ENCODE results near the gene NPB.
A peak's percentile ranks its signal among the peaks of the same experiment; 100 is the strongest.

NPB gene

DNA sequence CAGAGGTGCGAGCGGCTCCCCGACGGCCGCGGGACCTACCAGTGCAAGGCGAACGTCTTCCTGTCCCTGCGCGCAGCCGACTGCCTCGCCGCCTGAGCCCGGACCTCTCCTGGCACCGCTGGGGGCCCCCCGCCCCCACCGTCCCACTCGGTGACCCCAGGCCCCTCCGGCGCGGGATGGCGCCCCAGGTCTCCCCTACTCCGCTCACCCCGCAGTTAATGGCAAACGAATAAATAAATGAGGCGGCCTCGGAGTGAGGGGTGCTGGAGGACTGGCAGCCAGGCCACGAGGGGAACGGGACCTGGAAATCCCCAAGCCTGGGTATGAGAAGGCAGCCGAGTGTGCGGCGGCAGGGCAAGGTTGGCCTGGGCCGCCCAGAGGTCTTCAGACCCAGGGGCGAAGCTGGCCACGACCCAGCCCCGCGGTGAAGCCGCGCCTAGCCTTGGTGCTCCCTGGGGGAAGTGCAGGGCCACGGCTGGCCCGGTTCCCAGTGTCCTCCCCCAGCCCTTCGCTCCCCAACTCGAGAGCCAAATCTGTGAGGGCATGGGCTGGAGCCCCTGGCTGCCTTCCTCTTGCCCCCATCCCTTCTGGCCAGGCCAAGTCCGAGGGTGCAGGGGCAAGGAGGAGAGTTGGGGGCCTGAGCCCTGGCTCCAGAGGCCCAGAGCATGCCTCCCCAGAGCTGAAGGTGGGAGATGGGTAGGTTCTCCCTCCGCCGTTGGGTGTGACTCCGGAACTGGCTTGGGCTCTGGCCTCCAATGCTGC is 796 bp downstream of the NPB start:
- TF ChIP-seq ZNF23 (tag by site-specific recombination; IDR thresholded peaks at IDR 0.05; ENCODE audit: borderline replicate concordance) (no peak), SALL2 (tag by site-specific recombination; IDR thresholded peaks at IDR 0.05; ENCODE audit: borderline replicate concordance) (no peak), ZNF155 (tag by site-specific recombination; IDR thresholded peaks at IDR 0.05) (no peak), ZNF501 (tag by site-specific recombination; IDR thresholded peaks at IDR 0.05) (no peak), ZNF449 (tag by site-specific recombination; IDR thresholded peaks at IDR 0.05) (peak; percentile 60; the same call in 1 of the 2 replicates), PBX3 (CRISPR knock-in tag; IDR thresholded peaks at IDR 0.05) (0 out of 2 replicates have a peak, but pooled peaks have one; percentile 28), ZNF791 (tag by site-specific recombination; IDR thresholded peaks at IDR 0.05) (no peak), ZNF639 (tag by site-specific recombination; IDR thresholded peaks at IDR 0.05) (no peak), ZNF211 (tag by site-specific recombination; IDR thresholded peaks at IDR 0.05; ENCODE audit: low read depth) (no peak), ZSCAN5A (tag by site-specific recombination; IDR thresholded peaks at IDR 0.05) (no peak), ZNF558 (tag by site-specific recombination; IDR thresholded peaks at IDR 0.05) (no peak), ZNF561 (tag by site-specific recombination; IDR thresholded peaks at IDR 0.05; ENCODE audit: borderline replicate concordance) (no peak), ZNF202 (tag by site-specific recombination; IDR thresholded peaks at IDR 0.05; ENCODE audit: borderline replicate concordance) (no peak), ZNF175 (tag by site-specific recombination; IDR thresholded peaks at IDR 0.05) (no peak), ZNF600 (tag by site-specific recombination; IDR thresholded peaks at IDR 0.05) (0 out of 2 replicates have a peak, but pooled peaks have one; percentile 35), ZNF248 (tag by site-specific recombination; IDR thresholded peaks at IDR 0.05) (no peak), ZNF37A (tag by site-specific recombination; IDR thresholded peaks at IDR 0.05) (no peak), YY1 (tag by site-specific recombination; IDR thresholded peaks at IDR 0.05) (no peak), ZNF529 (tag by site-specific recombination; IDR thresholded peaks at IDR 0.05; ENCODE audit: insufficient replicate concordance) (no peak), ZBTB17 (tag by site-specific recombination; IDR thresholded peaks at IDR 0.05) (no peak), MEIS1 (CRISPR knock-in tag; IDR thresholded peaks at IDR 0.05; ENCODE audit: borderline replicate concordance) (no peak), ZNF391 (tag by site-specific recombination; IDR thresholded peaks at IDR 0.05; ENCODE audit: borderline replicate concordance, low read depth) (no peak), ZNF426 (tag by site-specific recombination; IDR thresholded peaks at IDR 0.05) (no peak)
- TF ChIP-seq, protein P1, sequence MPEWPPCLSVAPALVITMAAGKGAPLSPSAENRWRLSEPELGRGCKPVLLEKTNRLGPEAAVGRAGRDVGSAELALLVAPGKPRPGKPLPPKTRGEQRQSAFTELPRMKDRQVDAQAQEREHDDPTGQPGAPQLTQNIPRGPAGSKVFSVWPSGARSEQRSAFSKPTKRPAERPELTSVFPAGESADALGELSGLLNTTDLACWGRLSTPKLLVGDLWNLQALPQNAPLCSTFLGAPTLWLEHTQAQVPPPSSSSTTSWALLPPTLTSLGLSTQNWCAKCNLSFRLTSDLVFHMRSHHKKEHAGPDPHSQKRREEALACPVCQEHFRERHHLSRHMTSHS (tag by site-specific recombination; IDR thresholded peaks at IDR 0.05), result no peak
- Histone ChIP-seq H3K9me3 (ENCODE audit: control insufficient read depth, insufficient read depth, low read depth, low read length) (no peaks in the 10 kb centered on the region), H3K27ac (ENCODE audit: extremely low read depth, low read depth, low read length) (no peak overlapping the region), H3K36me3 (ENCODE audit: control insufficient read depth in 2 of 2, insufficient read depth in 1 of 2, low read length in 2 of 2) (peaks cover 6 to 75% of the 10 kb centered on the region in 2 experiments), H3K4me1 (ENCODE audit: control insufficient read depth, insufficient read depth, low read length) (0 out of 2 replicates have a peak, but pooled peaks cover 4% of the 10 kb centered on the region), H3K4me3 (ENCODE audit: low read depth, low read length) (no peak overlapping the region)
- ChIA-PET CTCF (no interaction called here), POLR2A (interaction anchor here (1.1 to 2.2 kb wide), 2 partner anchors 23 to 120 kb away, joined by 3 to 6 read pairs; partner anchors contain the start of genes CENPX and LRRC45)
